IPS-18a (cell line): ENCODE data around the gene SLC25A30.
"Not testable (repeated sequence)": the region's sequence is repeated elsewhere in the genome, so short reads cannot be mapped to it uniquely, and the experiment has no call there.

Experiments
- H3K27ac ChIP-seq: one replicate; pipeline ENCODE4 v1.5.1; 2013; ENCODE audit warnings: low read length
- H3K27me3 ChIP-seq: one replicate; pipeline ENCODE4 v1.6.1; 2013; ENCODE audit warnings: mild to moderate bottlenecking, low read length; ENCODE audit not compliant: control insufficient read depth, insufficient read depth
- H3K36me3 ChIP-seq: one replicate; pipeline ENCODE4 v1.6.1; 2013; ENCODE audit warnings: low read depth, low read length; ENCODE audit not compliant: control insufficient read depth
- H3K4me1 ChIP-seq: one replicate; pipeline ENCODE4 v1.6.1; 2013; ENCODE audit warnings: low read depth, low read length; ENCODE audit not compliant: control insufficient read depth
- H3K4me3 ChIP-seq: one replicate; pipeline ENCODE4 v1.5.1; 2013; ENCODE audit warnings: low read length
- H3K9ac ChIP-seq: one replicate; pipeline ENCODE4 v1.6.1; 2013; ENCODE audit warnings: mild to moderate bottlenecking, low read length, moderate library complexity
- H3K9me3 ChIP-seq: one replicate; pipeline ENCODE4 v1.6.1; 2013; ENCODE audit warnings: low read depth, low read length; ENCODE audit not compliant: control insufficient read depth

Gene SLC25A30

GRCh38 chr13:45422731-45423292 is 4.6 kb upstream of the SLC25A30 start:
- Histone ChIP-seq H3K4me3 (no peak overlapping the region), H3K4me1 (no peaks in the 10 kb centered on the region), H3K27ac (no peak overlapping the region), H3K9ac (no peak overlapping the region), H3K9me3 (no peaks in the 10 kb centered on the region), H3K36me3 (no peaks in the 10 kb centered on the region), H3K27me3 (peaks cover under 1% of the 10 kb centered on the region)

GRCh38 chr13:45419945-45420344 is 1.8 kb upstream of the SLC25A30 start:
- no peak overlapping the region for H3K27ac ChIP-seq
- no peaks in the 10 kb centered on the region for H3K36me3 ChIP-seq
- no peak overlapping the region for H3K4me3 ChIP-seq
- H3K9ac ChIP-seq: no peak overlapping the region
- peaks cover 16% of the 10 kb centered on the region for H3K27me3 ChIP-seq
- H3K9me3 ChIP-seq: no peaks in the 10 kb centered on the region
- H3K4me1 ChIP-seq: peaks cover 3% of the 10 kb centered on the region

GRCh38 chr13:45419389-45419788 is 1.2 kb upstream of the SLC25A30 start:
- H3K4me3 ChIP-seq, H3K36me3 ChIP-seq, H3K9ac ChIP-seq, H3K9me3 ChIP-seq, H3K27ac ChIP-seq, H3K4me1 ChIP-seq: not testable (repeated sequence)
- peaks cover 16% of the 10 kb centered on the region for H3K27me3 ChIP-seq

GRCh38 chr13:45416516-45417128 is 1.6 kb downstream of the SLC25A30 start:
- peaks cover 3% of the 10 kb centered on the region for H3K4me1 ChIP-seq
- no peaks in the 10 kb centered on the region for H3K9me3 ChIP-seq
- no peaks in the 10 kb centered on the region for H3K36me3 ChIP-seq
- no peak overlapping the region for H3K4me3 ChIP-seq
- H3K27ac ChIP-seq: no peak overlapping the region
- H3K27me3 ChIP-seq: peaks cover 16% of the 10 kb centered on the region
- H3K9ac ChIP-seq: no peak overlapping the region

- peaks cover 3% of the 10 kb centered on the region for H3K4me1 ChIP-seq
- H3K27ac ChIP-seq: no peak overlapping the region
- H3K4me3 ChIP-seq: no peak overlapping the region
- H3K9ac ChIP-seq: no peak overlapping the region
- H3K9me3 ChIP-seq: no peaks in the 10 kb centered on the region
- H3K27me3 ChIP-seq: peaks cover 16% of the 10 kb centered on the region
- no peaks in the 10 kb centered on the region for H3K36me3 ChIP-seq
Observed at GRCh38 chr13:45415112-45415511, 3.1 kb downstream of the SLC25A30 start.

- Histone ChIP-seq H3K9me3 (no peaks in the 10 kb centered on the region), H3K4me1 (peaks cover 3% of the 10 kb centered on the region), H3K9ac (no peak overlapping the region), H3K27me3 (peaks cover 16% of the 10 kb centered on the region), H3K36me3 (no peaks in the 10 kb centered on the region), H3K4me3 (no peak overlapping the region), H3K27ac (no peak overlapping the region)
Observed at GRCh38 chr13:45413826-45414307, 4.3 kb downstream of the SLC25A30 start.

- no peaks in the 10 kb centered on the region for H3K9me3 ChIP-seq
- peaks cover 3% of the 10 kb centered on the region for H3K4me1 ChIP-seq
- H3K36me3 ChIP-seq: no peaks in the 10 kb centered on the region
- no peak overlapping the region for H3K4me3 ChIP-seq
- peaks cover 12% of the 10 kb centered on the region for H3K27me3 ChIP-seq
- H3K27ac ChIP-seq: no peak overlapping the region
- no peak overlapping the region for H3K9ac ChIP-seq
Observed at GRCh38 chr13:45412274-45413049, 5.7 kb downstream of the SLC25A30 start.

GRCh38 chr13:45411631-45412030 is 6.5 kb downstream of the SLC25A30 start:
- H3K9me3 ChIP-seq: no peaks in the 10 kb centered on the region
- H3K4me1 ChIP-seq: no peaks in the 10 kb centered on the region
- no peaks in the 10 kb centered on the region for H3K36me3 ChIP-seq
- no peak overlapping the region for H3K4me3 ChIP-seq
- H3K9ac ChIP-seq: no peak overlapping the region
- no peak overlapping the region for H3K27ac ChIP-seq
- H3K27me3 ChIP-seq: peaks cover 4% of the 10 kb centered on the region

- no peaks in the 10 kb centered on the region for H3K36me3 ChIP-seq
- H3K27ac ChIP-seq: no peak overlapping the region
- no peak overlapping the region for H3K9ac ChIP-seq
- no peaks in the 10 kb centered on the region for H3K9me3 ChIP-seq
- no peak overlapping the region for H3K4me3 ChIP-seq
- no peaks in the 10 kb centered on the region for H3K4me1 ChIP-seq
- H3K27me3 ChIP-seq: no peaks in the 10 kb centered on the region
Observed at GRCh38 chr13:45411221-45411620, 7.0 kb downstream of the SLC25A30 start.

GRCh38 chr13:45410466-45410865 is 7.7 kb downstream of the SLC25A30 start:
- Histone ChIP-seq H3K9ac (no peak overlapping the region), H3K4me3 (no peak overlapping the region), H3K27me3 (no peaks in the 10 kb centered on the region), H3K4me1 (no peaks in the 10 kb centered on the region), H3K27ac (no peak overlapping the region), H3K36me3 (no peaks in the 10 kb centered on the region), H3K9me3 (no peaks in the 10 kb centered on the region)

- H3K9ac ChIP-seq: no peak overlapping the region
- H3K27me3 ChIP-seq: no peaks in the 10 kb centered on the region
- H3K9me3 ChIP-seq: no peaks in the 10 kb centered on the region
- no peaks in the 10 kb centered on the region for H3K36me3 ChIP-seq
- H3K4me3 ChIP-seq: no peak overlapping the region
- no peak overlapping the region for H3K27ac ChIP-seq
- no peaks in the 10 kb centered on the region for H3K4me1 ChIP-seq
Observed at GRCh38 chr13:45410001-45410400, 8.2 kb downstream of the SLC25A30 start.
